Measurements from ENCODE around the gene IER2. TPM values are rescaled to one million over a fixed set of nuclear protein-coding genes. Genes with fewer than 3 reads are reported as not detected.
A peak's percentile ranks its signal among the peaks of the same experiment; 100 is the strongest.

Gene IER2
- total and polyA plus RNA-seq, 9 of the 15 experiments (the other 6 are each of a cell fraction or from before 2014, with no cell fraction given), result 4.5 to 205 (median 23.7) TPM

- TF ChIP-seq CUX1 (CRISPR knock-in tag; IDR thresholded peaks at IDR 0.05) (no peak), SMC3 (conservative IDR thresholded peaks at IDR 0.05; ENCODE audit: insufficient read depth, low read depth, low read length) (no peak), PML (IDR thresholded peaks at IDR 0.05; ENCODE audit: low read length) (no peak), RBBP5 (IDR thresholded peaks at IDR 0.05; ENCODE audit: borderline replicate concordance, insufficient read depth, low read length, poor library complexity, severe bottlenecking) (peak; percentile 76), HNRNPH1 (optimal IDR thresholded peaks at IDR 0.05; ENCODE audit: low read depth, low read length) (no peak), RBM22 (IDR thresholded peaks at IDR 0.05; ENCODE audit: low read depth, low read length, poor library complexity, severe bottlenecking) (no peak), CHD4 (IDR thresholded peaks at IDR 0.05; ENCODE audit: insufficient read depth, insufficient replicate concordance, low read depth, low read length, poor library complexity, severe bottlenecking) (no peak), ZNF277 (CRISPR knock-in tag; IDR thresholded peaks at IDR 0.05; ENCODE audit: borderline replicate concordance) (no peak), ZNF699 (CRISPR knock-in tag; IDR thresholded peaks at IDR 0.05; ENCODE audit: insufficient replicate concordance) (no peak), E2F4 (CRISPR knock-in tag; IDR thresholded peaks at IDR 0.05; ENCODE audit: low read depth) (no peak), ZNF324 (CRISPR knock-in tag; IDR thresholded peaks at IDR 0.05) (no peak), ZNF444 (CRISPR knock-in tag; IDR thresholded peaks at IDR 0.05) (peak; percentile 61; the same call in 1 of the 2 replicates), CCAR2 (IDR thresholded peaks at IDR 0.05; ENCODE audit: low read depth, low read length) (no peak), KDM5B (IDR thresholded peaks at IDR 0.05; ENCODE audit: insufficient replicate concordance, low read depth, low read length) (no peak), PCBP2 (IDR thresholded peaks at IDR 0.05; ENCODE audit: low read depth, low read length, poor library complexity, severe bottlenecking) (no peak)
These were observed 31.6 kb upstream of the IER2 start (continued) for GRCh38 chr19:13118424-13119193.
